NCI-H524 (cell line): Measurements from ENCODE around the gene RHOT2.

ENCODE experiments used
- DNase-seq, 2 experiments: peaks; one replicate each; lab custom pipeline; 2025; lab: John Stamatoyannopoulos, UW

The RHOT2 gene

GRCh38 chr16:632486-633335 is 35.2 kb upstream of the RHOT2 start:
- DNase-seq: no peak

- DNase-seq: no peak
Observed at GRCh38 chr16:633336-634050, 34.4 kb upstream of the RHOT2 start.

DNA sequence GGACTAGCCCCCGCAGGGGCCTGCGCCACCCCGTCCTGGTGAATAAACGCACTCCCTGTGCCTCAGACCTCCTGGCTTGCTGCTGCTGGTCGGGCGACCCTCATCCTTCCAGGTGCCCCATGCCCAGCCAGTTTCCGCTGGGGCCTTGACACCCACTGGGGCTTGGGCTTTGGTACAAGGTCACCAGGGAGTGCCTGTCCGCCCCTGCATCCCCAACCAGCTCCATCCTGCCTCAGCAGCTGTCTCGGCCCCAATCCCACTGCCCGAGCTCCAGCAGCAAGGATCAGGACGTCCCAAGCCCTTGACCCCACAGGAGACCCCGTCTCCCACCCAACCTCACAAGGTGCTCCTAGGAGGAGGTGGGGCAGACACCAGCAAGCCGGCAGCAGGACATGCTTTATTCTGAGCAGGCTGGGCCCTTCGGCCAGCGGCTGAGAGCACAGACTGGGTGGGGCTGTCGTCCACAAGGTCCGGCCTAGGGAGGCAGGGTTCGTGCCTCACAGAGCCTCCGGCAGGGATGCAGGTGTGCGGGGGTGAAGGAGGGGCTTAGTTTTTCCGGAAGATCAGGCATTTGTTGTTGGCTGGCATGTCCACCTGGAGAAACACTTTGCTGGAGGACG is 33.8 kb upstream of the RHOT2 start:
- no peak for DNase-seq

- DNase-seq: no peak
Observed at GRCh38 chr16:634996-635395, 32.9 kb upstream of the RHOT2 start.

DNA sequence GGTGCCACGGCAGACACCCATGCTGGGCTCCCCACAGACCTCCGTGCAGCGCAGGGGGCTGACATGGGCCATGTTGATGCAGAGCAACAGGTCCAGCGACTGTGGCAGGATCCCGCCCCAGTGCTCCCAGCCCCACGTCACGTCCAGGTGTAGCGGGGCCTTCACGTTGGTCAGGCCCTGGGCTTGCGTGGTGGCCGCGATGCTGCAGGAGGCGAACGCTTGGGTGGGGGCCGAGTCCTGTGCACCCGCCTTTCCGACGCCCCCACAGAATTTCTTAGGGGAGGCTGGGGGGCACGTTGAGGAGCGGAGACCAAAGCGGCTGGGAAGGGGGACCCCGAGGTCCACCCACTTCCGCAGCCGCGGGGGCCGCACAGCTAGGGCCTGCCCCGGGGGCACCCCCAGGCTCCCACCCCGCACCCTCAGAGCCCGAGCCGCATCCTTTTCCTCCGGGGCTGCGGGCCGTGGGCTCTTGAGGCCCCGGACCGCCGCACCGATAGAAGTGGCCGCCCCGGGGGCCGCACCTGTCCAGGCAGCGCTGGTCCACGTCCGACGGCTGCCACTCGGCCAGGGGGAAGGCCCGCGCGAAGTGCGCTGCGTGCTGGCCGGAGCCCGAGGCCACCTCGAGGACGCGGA is 32.2 kb upstream of the RHOT2 start:
- DNase-seq: no peak

- DNase-seq: peak; percentile 96 to 97
Observed at GRCh38 chr16:636206-637080, 31.5 kb upstream of the RHOT2 start, which contains the start of gene METTL26. Gene METTL26, minus strand, starts transcription at chr16:636305. Its CDS starts 15 bp downstream, at chr16:636290.

- peak; percentile 21 to 55 for DNase-seq
Observed at GRCh38 chr16:637081-638018, 30.6 kb upstream of the RHOT2 start.

- no peak for DNase-seq
Observed at GRCh38 chr16:638034-638543, 29.8 kb upstream of the RHOT2 start.

DNA sequence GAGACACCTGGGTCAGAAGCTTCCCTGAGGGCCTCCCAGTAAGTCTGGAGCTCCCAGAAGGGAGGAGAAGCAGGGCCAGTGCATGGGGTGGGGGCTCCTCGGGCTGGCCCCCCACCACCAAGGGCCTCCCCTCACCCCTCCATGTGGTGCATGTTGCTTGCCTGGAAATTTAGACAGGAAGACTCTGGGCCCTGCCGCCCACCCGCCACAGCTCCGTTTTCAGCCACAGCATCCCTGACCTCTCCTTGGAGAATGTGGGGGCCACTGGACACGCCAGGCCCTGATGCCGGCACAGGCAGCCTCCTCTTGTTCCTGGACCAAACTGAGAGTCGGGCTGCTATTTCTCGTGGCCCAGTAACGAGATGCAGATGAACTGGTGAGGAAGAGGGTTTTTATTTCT is 29.1 kb upstream of the RHOT2 start:
- no peak for DNase-seq

GRCh38 chr16:640614-641013 is 27.3 kb upstream of the RHOT2 start:
- no peak for DNase-seq

DNA sequence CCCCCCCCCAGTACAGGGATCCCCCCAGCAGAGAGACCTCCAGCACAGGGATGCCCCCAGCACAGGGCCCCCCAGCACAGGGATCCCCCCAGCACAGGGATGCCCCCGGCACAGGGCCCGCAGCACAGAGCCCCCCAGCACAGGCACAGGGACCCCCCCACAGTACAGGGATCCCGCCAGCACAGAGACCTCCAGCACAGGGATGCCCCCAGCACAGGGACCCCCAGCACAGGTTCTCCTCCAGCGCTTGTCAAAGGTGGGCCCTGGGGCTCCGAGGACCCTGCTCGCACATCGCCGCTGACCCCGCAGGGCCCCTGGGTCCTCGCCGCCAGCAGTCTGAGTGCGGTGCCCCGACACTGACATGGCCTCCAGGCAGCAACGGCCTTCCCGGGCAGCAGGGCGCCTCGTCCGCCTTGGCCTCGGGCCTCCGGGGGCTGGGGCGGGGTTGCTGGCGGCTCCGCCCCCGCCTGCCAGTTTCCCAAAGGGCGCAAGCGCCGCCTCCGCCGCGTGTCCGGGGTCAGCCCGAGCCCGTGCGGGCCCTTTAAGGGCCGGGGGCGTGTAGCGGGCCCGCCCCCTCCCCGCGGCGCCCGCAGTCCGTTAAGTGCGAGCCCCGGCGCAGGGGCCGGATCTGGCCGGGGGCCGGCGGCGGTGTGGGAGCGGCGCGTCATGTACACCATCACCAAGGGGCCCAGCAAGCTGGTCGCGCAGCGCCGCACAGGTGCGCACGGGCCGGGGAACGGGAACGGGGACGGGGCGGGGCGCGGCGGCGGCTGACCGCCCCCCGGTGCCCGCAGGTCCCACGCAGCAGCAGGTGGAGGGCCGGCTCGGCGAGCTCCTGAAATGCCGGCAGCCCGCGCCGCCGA is 26.4 kb upstream of the RHOT2 start, which contains the start of gene MCRIP2:
MCRIP2 (plus strand) TSS at position 503 of the 863 bp plus-strand sequence; CDS start at position 667, 164 bp downstream.
- DNase-seq: peak; percentile 50 to 84

DNA sequence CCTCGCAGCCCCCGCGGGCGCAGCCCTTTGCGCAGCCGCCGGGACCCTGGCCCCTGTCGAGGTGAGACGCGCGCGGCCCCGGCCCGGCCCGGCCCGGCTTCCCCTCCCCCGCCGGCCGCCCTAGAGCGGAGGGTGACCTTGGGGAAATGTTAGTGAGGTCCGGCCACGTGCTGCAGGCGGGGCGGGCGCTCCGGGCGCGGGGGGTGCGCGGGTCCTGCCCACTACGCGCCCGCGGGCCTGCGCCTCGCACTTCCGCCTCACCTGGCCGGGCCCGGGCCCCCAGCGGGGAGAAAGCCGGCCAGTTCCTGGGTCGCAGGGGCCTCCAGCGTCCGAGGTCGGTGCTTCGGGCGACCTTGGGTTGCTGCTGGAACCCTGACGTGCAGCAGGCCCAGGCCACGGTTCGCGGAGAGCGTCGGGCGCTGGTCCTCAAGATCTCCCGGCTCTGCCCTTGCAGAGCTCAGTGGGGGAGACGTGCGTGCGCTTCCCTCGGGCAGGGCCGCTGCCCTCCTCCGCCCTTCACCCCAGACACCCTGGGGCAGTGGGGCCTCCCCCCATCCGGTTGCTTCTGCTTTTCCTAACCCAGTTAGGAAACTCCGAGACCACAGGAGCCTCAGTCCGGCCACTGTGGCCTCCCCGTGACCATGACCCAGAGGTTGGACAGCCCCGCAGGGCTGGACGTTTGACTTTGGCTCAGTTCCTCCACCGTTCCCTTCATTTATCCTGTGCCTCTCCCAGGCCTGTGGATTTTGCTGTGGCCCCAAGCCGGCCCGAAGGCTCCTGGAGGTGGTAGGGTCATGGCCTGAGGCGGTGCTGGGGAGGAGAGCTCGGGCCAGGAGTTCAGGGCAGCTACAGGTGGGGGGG is 25.5 kb upstream of the RHOT2 start:
- peak in 1 of 2 experiments; percentile 40 for DNase-seq

DNA sequence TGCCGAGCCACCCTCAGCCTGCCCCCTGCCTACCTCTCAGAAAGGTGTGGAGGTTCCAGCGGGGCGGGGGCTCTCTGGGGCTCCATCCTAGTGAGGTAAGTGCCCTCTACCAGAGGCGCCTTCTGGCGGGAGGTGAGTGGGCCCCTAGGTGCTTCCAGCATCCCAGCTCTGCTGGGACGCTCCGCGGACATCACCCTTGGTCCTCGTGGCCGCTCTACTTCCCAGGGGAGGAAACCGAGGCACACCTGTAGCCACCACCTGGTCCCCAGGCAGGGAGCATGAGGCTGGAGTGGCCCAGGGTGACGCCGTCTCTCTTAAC is 24.9 kb upstream of the RHOT2 start:
- DNase-seq: no peak

- DNase-seq: no peak
Observed at GRCh38 chr16:644556-644955, 23.4 kb upstream of the RHOT2 start.

GRCh38 chr16:645852-646678 is 21.9 kb upstream of the RHOT2 start:
- DNase-seq: no peak

DNA sequence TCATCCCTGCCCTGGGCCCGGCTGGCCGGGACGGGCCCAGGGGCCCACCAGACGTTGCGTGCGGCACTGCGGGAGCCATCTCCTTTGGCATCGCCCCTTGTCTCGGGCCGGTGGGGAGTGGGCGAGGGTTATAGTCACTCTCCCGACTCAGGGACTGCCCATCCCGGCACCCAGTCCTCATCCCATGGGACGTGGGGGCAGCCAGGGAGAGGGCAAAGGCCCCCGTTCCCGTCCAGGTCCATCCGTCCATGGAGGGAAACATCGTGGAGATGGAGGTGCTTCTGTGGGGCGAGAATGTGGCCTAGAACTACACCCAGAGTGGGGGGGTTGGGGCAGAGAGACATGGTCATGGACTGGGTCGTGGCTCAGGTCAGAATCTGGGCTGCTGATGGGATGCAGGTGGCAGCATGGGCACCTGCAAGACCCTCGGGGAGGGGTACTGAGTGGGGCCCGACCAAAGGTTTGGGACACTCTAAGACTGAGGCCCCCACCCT is 21.2 kb upstream of the RHOT2 start:
- no peak for DNase-seq
